SH-SY5Y (cell line): ENCODE results near the gene SPG7.

Experiments used
- GATA2 ChIP-seq: IDR thresholded peaks from 2 replicates; pipeline ENCODE4 v1.6.1; 2011; ENCODE audit warnings: mild to moderate bottlenecking, low read depth, low read length
- GATA3 ChIP-seq: IDR thresholded peaks from 2 replicates; pipeline ENCODE4 v1.6.1; 2011; ENCODE audit warnings: low read depth, mild to moderate bottlenecking, low read length, moderate library complexity

The SPG7 gene

DNA sequence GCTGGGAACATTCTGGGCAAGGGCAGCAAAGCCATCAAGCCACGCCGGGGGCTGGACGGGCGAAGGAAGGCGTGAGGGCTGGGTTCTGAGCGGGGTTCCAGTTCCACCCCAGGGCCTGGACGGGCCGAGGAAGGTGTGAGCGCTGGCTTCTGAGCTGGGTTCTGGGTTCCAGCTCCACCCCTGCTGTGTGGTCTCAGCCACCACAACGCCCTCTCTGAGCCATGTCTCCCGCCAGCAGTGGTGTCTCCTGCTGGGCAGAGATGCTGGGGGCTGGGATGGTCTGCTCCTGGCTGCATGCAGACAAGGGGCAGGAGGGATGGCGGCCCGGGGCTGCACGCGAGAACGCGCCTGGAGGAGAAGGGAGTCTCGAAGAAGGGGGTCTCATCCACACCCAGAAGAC lies 63.4 kb downstream of the SPG7 start:
- TF ChIP-seq GATA3 (no peak), GATA2 (no peak)

DNA sequence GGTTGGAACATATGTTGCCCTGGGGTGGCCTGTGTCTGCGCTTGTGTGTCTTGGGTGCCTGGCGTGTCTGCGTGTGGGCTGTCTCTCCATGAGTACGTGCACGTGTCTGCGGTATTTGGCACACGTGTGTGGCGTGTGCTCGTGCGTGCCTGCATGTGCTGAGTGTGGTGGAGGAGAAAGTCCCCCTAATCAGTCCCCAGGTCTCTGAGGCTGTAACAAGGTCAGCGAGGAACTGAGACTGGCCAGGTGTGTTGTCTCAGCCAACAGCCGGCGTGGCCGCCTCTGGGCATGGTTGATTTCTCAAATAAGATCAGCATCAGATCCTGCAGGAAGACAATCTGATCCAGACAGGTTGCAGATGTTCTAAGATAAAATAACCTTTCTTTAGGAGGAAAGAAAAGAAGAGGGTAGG lies 63.9 kb downstream of the SPG7 start:
- 0 out of 2 replicates have a peak, but pooled peaks have one; percentile 19 for TF ChIP-seq GATA2
- no peak for TF ChIP-seq GATA3

GRCh38 chr16:89572485-89573205 lies 64.4 kb downstream of the SPG7 start:
- TF ChIP-seq GATA3, result no peak
- no peak for TF ChIP-seq GATA2

DNA sequence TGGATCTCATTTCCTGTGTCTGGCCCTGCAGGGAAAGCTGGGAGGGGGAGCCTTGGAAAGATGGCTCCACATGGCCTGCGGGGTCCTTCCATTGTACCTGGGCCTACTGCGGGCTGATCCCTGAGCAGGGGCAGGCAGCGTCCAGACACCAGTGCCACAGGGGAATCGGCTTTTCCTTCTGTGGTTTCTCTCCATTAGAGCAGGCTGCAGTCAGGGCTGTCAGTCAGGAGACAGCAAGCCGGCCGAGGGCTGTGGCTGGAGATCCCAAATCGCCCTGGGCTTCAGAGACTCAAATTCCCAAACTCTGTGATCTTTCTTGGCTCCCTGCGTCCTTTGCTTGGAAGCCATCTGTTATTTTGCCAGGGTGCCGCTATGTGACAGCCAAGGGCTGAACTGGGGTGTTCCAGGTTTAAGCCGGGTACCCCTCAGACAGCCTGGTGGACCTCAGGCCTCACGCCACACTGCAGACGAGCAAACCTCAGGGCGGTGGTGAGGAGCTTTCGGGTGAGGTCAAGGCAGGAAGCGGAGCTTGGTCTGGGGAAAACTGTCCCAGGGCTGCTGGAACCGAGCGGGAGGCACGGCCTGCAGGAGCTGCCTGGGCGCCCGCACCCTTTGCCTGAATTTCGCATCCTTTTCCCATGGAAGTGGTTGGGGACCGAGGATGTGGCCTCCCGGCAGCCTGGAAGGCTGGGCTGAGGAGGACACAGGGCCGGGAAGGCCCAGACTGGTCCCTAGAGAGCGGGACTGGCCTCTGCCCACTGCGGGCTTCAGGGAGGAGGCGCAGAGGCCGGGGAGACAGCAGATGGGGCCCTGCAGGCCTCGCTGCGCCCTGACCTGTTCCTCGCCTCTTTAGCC lies 65.8 kb downstream of the SPG7 start:
- TF ChIP-seq GATA2, result no peak
- no peak for TF ChIP-seq GATA3

DNA sequence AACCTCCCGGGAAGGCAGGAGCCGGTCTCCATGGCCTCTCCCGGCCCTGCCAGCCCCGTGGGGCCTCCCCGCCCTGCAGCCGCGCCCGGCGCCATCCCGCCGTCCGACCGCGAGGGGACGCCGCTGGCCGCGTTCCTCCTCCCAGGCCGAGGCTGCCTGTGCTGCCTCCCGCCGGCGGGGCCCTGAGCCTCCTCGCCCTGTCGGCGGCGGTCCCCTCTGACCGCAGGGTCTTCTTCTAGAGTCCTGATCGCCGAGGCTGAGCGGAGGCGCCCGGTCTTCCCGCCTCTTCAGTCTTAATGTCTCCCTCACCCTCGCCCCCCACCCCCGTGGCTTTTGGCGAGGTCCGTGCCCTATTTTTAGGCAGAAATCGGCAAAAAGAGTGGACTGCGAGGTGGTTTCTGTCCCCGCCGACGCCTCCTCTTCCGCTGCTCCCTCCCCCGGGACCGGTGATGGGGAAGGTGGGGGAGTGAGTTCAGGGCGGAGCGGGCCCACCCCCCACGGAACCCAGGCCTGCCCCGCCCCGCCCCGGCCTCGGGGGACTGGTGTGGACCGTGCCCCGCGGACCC lies 66.6 kb downstream of the SPG7 start:
- TF ChIP-seq GATA2 (no peak), GATA3 (no peak)

GRCh38 chr16:89575247-89576152 lies 67.3 kb downstream of the SPG7 start, which contains the start of gene CPNE7:
CPNE7 (plus strand) TSS chr16:89575758; CDS start chr16:89575898, 140 bp downstream.
- TF ChIP-seq GATA2, result no peak
- TF ChIP-seq GATA3, result no peak

DNA sequence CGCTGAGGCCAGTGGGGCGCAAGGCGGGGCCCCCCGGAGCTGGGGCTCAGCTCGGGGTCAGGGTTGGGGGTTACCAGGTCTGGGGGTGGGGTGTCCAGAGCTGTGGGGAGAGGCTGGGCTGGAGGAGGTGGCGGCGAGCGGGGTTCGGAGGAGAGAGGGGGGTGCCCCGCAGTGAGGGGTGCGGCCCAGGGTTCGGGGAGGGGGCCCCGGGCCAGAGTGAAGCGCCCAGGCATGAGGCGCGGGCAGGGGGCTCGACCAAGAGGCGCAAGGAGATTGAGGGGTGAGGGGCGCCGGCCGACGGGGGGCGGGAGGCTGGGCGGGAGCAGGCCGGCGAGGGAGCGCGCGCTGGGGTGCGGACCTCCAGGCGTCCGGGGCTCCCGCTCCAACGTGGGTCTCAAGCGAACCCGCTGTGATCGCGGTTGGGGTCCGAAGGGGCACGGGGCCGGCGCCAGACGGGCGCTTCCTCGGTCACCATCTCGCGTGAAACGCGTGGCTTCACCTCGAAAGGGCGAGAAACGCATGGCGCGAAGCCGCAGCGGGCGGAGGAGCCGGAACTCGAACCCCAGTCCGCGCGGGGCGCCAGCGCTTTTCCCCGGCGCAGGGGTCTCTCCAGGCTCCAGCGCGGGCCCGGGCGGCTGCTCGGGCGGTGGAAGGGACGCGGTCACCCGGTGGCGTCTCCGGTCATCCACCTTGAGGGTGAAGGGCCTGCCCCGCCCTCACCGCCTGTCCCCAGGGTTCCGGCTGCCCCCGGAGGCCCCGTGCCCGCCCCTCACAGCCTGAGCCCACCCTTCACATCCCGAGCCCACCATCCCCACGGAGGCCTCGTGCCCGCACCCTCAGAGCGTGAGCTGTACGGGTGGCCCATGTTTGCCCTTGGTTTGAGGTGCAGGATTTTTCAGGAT lies 68.2 kb downstream of the SPG7 start:
- TF ChIP-seq GATA2, result no peak
- no peak for TF ChIP-seq GATA3

- no peak for TF ChIP-seq GATA3
- no peak for TF ChIP-seq GATA2
Measured at GRCh38 chr16:89577055-89577759, 69.0 kb downstream of the SPG7 start.

DNA sequence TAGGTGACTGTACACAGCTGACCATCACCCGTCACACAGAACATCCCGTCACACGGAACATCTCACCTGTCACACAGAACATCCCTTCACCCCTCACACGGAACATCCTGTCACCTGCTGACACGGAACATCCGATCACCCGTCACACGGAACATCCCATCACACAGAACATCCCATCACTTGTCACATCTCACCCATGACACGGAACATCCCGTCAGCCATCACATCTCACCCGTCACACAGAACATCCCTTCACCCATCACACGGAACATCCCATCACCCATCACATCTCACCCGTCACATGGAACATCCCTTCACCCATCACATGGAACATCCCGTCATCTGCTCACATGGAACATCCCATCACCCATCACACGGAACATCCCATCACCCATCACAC lies 71.1 kb downstream of the SPG7 start:
- TF ChIP-seq GATA3 (no peak), GATA2 (no peak)

- no peak for TF ChIP-seq GATA3
- TF ChIP-seq GATA2, result no peak
Measured at GRCh38 chr16:89581045-89581695, 73.0 kb downstream of the SPG7 start.

- TF ChIP-seq GATA2, result no peak
- no peak for TF ChIP-seq GATA3
Measured at GRCh38 chr16:89581861-89582563, 73.8 kb downstream of the SPG7 start.
